Mucosa of descending colon (tissue), 3 donors: Measurements from ENCODE around the gene IFNGR1. TPM values are rescaled to one million over a fixed set of nuclear protein-coding genes. Genes with fewer than 3 reads are reported as not detected.

ENCODE experiments used
- ATAC-seq: fragments of 200-7000 bp; cut with Tn5 transposase; one replicate; pipeline ENCODE4 v1.9.1; 2020; ENCODE audit warnings: mild to moderate bottlenecking, moderate library complexity
- DNase-seq, 3 donors: peaks; one replicate each; pipeline ENCODE4 v3.0.0-alpha.2; 2020
- H3K36me3 ChIP-seq: fragments of 200-600 bp; one replicate; pipeline ENCODE4 v1.8.0; 2021; ENCODE audit warnings: low read depth, mild to moderate bottlenecking
- H3K4me1 ChIP-seq: fragments of 200-600 bp; one replicate; pipeline ENCODE4 v1.8.0; 2021; ENCODE audit warnings: low read depth, mild to moderate bottlenecking
- H3K4me3 ChIP-seq: fragments of 200-600 bp; one replicate; pipeline ENCODE4 v1.8.0; 2021; ENCODE audit warnings: mild to moderate bottlenecking
- H3K9me3 ChIP-seq: fragments of 200-600 bp; one replicate; pipeline ENCODE4 v1.8.0; 2021; ENCODE audit warnings: mild to moderate bottlenecking
- intact Hi-C, 2 donors: fragments of 100-400 bp; cut with DNase I in 1 of 2; cut with micrococcal nuclease in 1 of 2; formaldehyde crosslinking; loops; one replicate each; pipeline versions ENCODE4 v1.11.0 to v1.11.1; 2022; cut with DNase I, micrococcal nuclease
- total RNA-seq, 3 donors: library from RNA; stranded (reverse); fragmentation: NEBNext Ultra II Directional in 2 of 3; extraction: Animal tissue kit (Norgen Biotek cat#: 25700) in 2 of 3; gene quantifications; one replicate each; pipeline versions ENCODE4 v1.2.1 to v1.2.4, GENCODE V29; 2021 to 2023
- TF ChIP-seq, protein P1 (sequence below): fragments of 200-600 bp; IDR thresholded peaks from one replicate; pipeline ENCODE4 v1.8.0; 2022; ENCODE audit warnings: antibody characterized with exemption, mild to moderate bottlenecking
- donor health status: DM: no; HTN: no; CAD: no; lungs with moderate emphysema.
- donor health status: DM: no; HTN: no; CAD: no.
- donor health status: DM: no; HTN: yes; CAD: no.

Gene IFNGR1
- total RNA-seq, 3 donors from 2014 or later: 77.1 to 133 (median 97.6) TPM

DNA sequence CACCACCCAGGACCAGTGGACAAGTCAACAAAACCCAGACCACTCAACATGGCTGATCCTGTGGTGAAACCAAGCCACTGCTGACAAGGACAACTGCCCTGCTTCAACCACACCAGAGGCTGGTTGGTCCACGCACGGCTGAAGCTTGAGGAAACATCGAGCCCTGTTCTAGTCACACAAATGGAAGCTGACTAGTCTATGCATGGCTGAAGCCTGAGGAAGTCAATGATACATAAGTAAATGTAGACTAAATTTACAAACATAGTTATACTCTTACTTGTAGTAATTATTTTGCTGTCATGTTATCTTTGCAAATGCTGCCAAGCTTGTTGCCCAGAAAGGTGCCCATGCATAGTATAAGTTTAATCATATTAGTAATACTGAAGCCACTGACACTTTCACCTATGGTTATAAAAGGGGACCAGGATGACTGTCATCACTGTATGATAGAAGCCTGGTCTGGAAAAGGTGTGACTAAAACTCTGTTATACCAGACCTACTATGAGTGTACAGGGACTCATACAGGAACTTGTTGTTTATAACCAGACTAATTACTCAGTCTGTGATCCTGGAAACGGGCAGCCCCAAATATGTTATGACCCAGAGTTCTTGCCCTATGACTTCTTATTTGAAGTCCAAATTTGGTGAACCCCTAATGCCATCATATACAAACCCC, 51.3 kb downstream of the IFNGR1 start:
- Histone ChIP-seq H3K36me3 (no peaks in the 10 kb centered on the region), H3K9me3 (peaks cover 5% of the 10 kb centered on the region), H3K4me3 (no peak overlapping the region), H3K4me1 (no peaks in the 10 kb centered on the region)
- TF ChIP-seq, protein P1, sequence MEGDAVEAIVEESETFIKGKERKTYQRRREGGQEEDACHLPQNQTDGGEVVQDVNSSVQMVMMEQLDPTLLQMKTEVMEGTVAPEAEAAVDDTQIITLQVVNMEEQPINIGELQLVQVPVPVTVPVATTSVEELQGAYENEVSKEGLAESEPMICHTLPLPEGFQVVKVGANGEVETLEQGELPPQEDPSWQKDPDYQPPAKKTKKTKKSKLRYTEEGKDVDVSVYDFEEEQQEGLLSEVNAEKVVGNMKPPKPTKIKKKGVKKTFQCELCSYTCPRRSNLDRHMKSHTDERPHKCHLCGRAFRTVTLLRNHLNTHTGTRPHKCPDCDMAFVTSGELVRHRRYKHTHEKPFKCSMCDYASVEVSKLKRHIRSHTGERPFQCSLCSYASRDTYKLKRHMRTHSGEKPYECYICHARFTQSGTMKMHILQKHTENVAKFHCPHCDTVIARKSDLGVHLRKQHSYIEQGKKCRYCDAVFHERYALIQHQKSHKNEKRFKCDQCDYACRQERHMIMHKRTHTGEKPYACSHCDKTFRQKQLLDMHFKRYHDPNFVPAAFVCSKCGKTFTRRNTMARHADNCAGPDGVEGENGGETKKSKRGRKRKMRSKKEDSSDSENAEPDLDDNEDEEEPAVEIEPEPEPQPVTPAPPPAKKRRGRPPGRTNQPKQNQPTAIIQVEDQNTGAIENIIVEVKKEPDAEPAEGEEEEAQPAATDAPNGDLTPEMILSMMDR: no peak
- intact Hi-C loops: no loop called here
- DNase-seq: no peak
- ATAC-seq: no peak

DNA sequence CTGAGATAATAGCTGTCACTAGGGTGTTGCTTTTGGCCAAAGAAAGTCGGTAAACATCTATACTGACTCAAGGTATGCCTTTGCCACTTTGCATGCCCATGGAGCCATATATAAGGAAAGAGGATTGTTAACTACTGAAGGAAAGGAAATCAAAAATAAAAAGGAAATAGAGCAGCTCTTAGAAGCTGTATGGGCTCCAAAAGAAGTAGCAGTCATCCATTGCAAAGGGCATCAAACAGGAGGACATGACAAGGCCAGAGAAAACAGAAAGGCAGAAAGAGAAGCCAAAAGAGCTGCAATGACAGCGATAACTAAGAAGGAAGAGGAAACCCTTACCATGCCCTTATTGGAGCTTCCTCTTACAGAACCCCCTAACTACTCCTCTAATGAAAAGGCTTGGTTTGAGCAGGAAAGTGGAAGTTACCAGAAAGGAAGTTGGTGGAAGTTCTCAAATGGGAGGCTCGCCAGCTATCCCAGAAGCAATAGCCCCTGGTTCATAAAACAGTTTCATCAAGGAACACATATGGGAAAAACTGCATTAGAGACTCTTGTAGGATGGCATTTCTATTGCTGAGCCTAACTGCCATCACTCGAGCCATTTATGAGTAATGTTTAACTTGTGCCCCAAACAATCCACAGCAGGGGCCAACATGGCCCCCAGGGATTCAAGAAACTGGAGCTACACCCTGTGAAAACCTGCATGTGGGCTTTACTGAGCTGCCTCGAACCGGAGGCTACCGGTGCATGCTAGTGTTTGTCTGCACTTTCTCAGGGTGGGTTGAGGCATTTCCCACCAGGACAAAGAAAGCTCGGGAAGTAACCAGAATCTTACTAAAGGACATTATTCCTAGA, 52.7 kb downstream of the IFNGR1 start:
- Histone ChIP-seq H3K4me1 (no peaks in the 10 kb centered on the region), H3K9me3 (peaks cover 5% of the 10 kb centered on the region), H3K36me3 (no peaks in the 10 kb centered on the region), H3K4me3 (no peak overlapping the region)
- TF ChIP-seq, protein P1: no peak
- ATAC-seq (no peak), DNase-seq (no peak)
- intact Hi-C loops: no loop called here

DNA sequence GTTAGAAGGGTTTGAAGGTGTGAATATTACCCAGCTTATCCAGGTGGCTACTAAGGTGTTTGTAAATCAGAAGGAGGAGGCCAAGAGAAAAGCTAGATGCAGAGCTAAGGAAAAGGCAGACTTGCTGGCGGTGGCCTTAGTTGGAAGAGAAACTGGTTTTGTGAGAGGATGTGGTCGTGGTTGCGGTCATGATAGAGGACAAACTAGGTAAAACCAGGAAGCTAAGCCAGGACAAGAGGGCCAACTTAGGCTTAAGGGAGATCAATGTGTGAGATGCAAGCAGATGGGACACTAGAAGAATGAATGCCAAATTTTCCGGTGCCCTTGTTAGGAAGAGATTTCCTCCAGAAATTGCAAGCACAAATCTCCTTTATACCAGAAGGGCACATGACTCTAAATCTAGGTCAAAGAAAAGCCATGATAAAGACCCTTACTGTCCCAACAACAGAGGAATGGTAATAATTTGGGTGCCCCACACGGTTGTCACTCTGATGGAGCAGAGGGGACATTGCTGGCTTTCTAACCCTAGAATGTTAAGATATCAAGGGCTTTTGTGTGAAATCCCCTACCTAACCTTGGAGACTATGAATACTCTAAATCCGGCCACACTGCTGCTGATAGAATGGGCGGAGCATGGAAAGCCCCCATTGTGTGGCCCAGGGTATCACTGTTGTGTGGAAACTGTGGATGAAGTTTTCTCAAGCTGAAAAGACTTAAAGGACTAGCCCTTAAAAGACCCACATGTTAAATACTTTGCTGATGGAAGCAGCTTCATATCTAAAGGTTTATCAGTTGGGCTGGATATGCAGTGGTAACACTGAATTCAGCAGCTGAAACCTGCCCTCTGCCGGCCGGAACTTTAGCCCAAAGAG, 53.6 kb downstream of the IFNGR1 start:
- H3K4me1 ChIP-seq: no peaks in the 10 kb centered on the region
- TF ChIP-seq, protein P1: no peak
- peaks cover 5% of the 10 kb centered on the region for H3K9me3 ChIP-seq
- DNase-seq (peak in 2 of 3 donors; percentile 70 to 73), ATAC-seq (peak; percentile 51)
- H3K4me3 ChIP-seq: no peak overlapping the region
- intact Hi-C loops: no loop called here
- H3K36me3 ChIP-seq: no peaks in the 10 kb centered on the region

DNA sequence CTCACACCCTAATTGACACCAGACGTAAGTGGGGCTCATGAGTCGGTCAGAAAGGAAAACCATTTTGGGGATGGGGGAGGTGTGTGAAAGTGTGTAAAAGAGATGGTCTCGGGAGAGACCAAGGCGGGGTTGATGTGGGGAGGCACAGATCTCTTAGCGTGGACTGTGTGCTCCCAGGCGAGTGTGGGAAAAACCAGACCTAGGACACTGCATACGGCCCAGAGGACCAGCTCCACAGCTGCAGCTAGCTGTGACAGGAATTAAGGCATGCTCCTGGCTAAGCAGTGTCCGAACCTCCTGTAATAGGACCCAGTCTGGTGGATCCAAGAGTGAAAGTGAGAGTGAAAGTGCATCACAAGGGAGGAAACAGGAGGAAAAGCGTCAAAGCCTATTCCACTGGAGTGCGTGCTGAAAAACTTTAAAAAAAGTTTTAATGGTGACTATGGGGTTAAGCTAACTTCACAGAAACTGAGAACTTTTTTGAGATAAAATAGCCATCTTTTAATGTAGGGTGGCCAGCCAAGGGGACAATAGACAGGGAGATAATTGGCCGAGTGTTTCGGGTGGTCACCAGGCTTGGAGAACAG, 55.4 kb downstream of the IFNGR1 start:
- intact Hi-C loops: no loop called here
- peaks cover 5% of the 10 kb centered on the region for H3K9me3 ChIP-seq
- H3K4me1 ChIP-seq: no peaks in the 10 kb centered on the region
- no peaks in the 10 kb centered on the region for H3K36me3 ChIP-seq
- ATAC-seq: no peak
- H3K4me3 ChIP-seq: no peak overlapping the region
- DNase-seq: no peak
- TF ChIP-seq, protein P1: no peak

DNA sequence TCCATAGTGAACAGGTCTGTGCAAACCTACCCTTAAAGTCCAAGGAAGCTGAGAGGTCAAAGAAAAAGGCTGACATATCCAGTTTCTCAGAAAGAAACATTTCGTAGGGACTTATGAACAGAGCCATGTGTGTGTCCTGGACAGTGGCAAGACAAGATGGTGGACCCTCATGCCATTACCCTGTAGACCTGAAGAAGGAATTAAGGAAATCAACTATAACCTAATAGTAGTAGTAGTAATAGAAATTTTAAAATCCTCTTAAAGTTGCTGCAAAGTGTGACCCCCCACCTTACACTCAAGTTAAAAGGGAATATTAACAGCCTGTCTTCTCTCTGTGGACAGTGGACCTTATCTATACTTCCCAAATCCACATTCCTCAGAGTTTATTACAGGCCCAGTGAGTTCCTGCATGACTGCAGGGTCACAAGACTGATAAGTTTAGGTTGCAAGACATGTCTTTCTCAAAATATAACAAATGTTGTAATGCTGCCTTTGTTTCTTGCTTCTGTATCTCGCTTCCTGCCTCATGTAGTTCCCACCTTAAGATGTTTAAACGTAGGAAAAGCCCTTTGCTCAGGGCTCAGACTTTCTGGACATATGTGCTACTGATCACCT, 56.4 kb downstream of the IFNGR1 start:
- no peak overlapping the region for H3K4me3 ChIP-seq
- no peak for DNase-seq
- no peak for ATAC-seq
- peaks cover 5% of the 10 kb centered on the region for H3K9me3 ChIP-seq
- TF ChIP-seq, protein P1: no peak
- H3K36me3 ChIP-seq: no peaks in the 10 kb centered on the region
- intact Hi-C loops: no loop called here
- H3K4me1 ChIP-seq: no peaks in the 10 kb centered on the region
